NCI-H748 (cell line): ENCODE results near the gene CEACAM8.
"Not testable (repeated sequence)": the region's sequence is repeated elsewhere in the genome, so short reads cannot be mapped to it uniquely, and the experiment has no call there.

Experiments used
- DNase-seq: peaks from one replicate; lab custom pipeline; 2025; ENCODE audit not compliant: unreplicated experiment; lab: John Stamatoyannopoulos, UW

Gene CEACAM8

DNA sequence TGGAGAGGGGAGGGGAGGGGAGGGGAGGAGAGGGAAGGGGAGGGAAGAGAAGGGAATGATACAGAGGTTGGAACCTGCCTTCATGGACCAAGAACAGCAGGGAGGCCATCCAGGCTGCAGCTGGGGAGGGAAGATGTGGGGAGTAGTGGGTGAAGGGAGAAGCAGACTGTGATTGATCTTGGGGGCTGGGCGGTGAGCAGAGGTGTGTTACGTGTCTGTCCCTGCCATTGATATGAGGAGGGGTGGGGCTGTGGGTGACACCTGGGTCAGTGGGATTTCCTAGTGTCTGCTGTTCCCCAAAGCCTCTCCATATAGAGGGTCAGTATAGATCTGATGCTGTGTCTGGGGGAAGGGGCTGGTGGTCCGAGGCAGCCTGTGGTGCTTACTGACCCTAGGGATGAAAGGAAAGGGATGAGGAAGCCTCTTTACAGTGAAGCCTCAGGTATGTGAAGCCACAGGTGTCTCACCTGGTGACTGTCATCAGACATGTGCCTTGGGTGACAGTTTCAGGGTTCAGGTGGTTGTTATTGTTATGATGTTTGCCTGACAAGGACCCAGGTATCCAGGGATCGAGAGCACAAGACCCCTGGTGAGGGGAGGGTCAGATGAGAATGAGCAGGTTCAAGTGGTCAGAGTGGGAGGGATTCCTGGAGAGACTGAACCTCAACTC, 47.8 kb downstream of the CEACAM8 start:
- DNase-seq = no peak

- no peak for DNase-seq
Observed at GRCh38 chr19:42544146-42544545, 50.6 kb downstream of the CEACAM8 start.

GRCh38 chr19:42542791-42543190, 51.9 kb downstream of the CEACAM8 start:
- no peak for DNase-seq

- no peak for DNase-seq
Observed at GRCh38 chr19:42540071-42540553, 54.6 kb downstream of the CEACAM8 start.

- no peak for DNase-seq
Observed at GRCh38 chr19:42538841-42539709, 55.6 kb downstream of the CEACAM8 start.

DNA sequence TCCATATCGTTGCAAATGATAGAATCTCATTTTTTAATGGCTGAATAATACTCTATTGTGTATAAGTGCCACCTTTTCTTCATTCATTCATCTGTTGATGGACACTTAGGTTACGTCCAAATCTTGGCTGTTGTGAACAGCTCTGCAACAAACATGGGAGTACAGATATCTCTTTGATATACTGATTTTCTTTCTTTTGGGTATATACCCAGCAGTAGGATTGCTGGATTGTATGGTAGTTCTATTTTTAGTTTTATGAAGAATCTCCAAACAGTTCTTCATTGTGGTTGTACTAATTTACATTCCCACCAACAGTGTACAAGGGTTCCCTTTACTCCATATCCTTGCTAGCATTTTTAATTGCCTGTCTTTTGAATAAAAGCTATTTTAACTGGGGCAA, 59.4 kb downstream of the CEACAM8 start:
- not testable (repeated sequence) for DNase-seq

DNA sequence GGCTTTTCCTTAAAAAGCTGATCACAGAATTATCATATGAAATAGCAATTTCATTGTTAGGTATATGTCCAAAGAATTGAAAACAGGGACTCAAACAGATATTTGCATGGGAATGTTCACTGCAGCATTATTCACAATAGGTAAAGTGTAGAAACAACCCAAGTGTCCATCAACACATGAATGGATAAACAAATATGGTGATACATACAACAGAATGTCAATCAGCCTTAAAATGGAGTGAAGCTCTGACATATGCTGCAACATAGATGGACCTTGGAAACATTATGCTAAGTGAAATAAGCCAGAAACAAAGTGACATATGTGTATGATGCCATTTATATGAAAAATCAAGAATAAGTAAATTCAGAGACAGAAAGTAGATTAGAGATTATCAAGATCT, 60.3 kb downstream of the CEACAM8 start:
- no peak for DNase-seq

DNA sequence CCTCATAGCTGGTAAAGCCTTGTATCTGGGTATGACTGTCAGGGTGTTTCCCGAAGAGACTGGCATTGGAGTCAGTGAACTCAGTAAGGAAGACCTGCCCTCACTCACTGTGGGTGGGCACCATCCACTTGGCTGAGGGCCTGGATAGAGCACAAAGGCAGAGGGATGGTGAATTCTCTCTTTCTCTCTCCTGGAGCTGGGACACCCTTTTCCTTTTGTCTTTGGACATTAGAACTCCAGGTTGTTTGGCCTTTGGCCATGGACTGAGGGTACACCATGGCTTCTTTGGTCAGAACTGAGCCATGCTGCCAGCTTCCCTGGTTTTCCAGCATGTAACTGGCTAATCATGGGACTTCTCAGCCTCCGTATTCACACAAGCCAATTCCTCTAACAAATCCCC, 61.8 kb downstream of the CEACAM8 start:
- DNase-seq = no peak

- DNase-seq = no peak
Observed at GRCh38 chr19:42531313-42531712, 63.4 kb downstream of the CEACAM8 start.
